ENCODE results near the gene NEIL3.
"Not testable (repeated sequence)": the region's sequence is repeated elsewhere in the genome, so short reads cannot be mapped to it uniquely, and the experiment has no call there.

The NEIL3 gene

GRCh38 chr4:177304094-177304493, 5.6 kb upstream of the NEIL3 start:
- no peak for DNase-seq

GRCh38 chr4:177304864-177305263, 4.8 kb upstream of the NEIL3 start:
- DNase-seq = not testable (repeated sequence)

GRCh38 chr4:177308125-177308524, 1.5 kb upstream of the NEIL3 start:
- no peak for DNase-seq

- no peak for DNase-seq
These were observed 690 bp upstream of the NEIL3 start for GRCh38 chr4:177308847-177309521.

GRCh38 chr4:177311589-177311988, 1.9 kb downstream of the NEIL3 start:
- no peak for DNase-seq

GRCh38 chr4:177313263-177313662, 3.6 kb downstream of the NEIL3 start:
- DNase-seq = no peak

GRCh38 chr4:177315767-177316464, 6.2 kb downstream of the NEIL3 start:
- DNase-seq = no peak

- DNase-seq = no peak
These were observed 11.0 kb downstream of the NEIL3 start for GRCh38 chr4:177320721-177321120.

- DNase-seq = no peak
These were observed 12.0 kb downstream of the NEIL3 start for GRCh38 chr4:177321647-177322046.

GRCh38 chr4:177322266-177322665, 12.6 kb downstream of the NEIL3 start:
- no peak for DNase-seq

GRCh38 chr4:177322881-177323280, 13.2 kb downstream of the NEIL3 start:
- DNase-seq = no peak

- no peak for DNase-seq
These were observed 13.7 kb downstream of the NEIL3 start for GRCh38 chr4:177323416-177323815.

- DNase-seq = no peak
These were observed 22.4 kb downstream of the NEIL3 start for GRCh38 chr4:177332119-177332518.

- no peak for DNase-seq
These were observed 30.1 kb downstream of the NEIL3 start for GRCh38 chr4:177339477-177340374.

- DNase-seq = no peak
These were observed 38.7 kb downstream of the NEIL3 start for GRCh38 chr4:177348348-177348747.

GRCh38 chr4:177349191-177349590, 39.5 kb downstream of the NEIL3 start:
- no peak for DNase-seq

- DNase-seq = no peak
These were observed 42.1 kb downstream of the NEIL3 start for GRCh38 chr4:177351622-177352244.

- DNase-seq = no peak
These were observed 46.5 kb downstream of the NEIL3 start for GRCh38 chr4:177356206-177356605.

GRCh38 chr4:177356921-177357320, 47.2 kb downstream of the NEIL3 start:
- DNase-seq = no peak

GRCh38 chr4:177367336-177367735, 57.7 kb downstream of the NEIL3 start:
- DNase-seq = no peak

GRCh38 chr4:177369372-177369771, 59.7 kb downstream of the NEIL3 start:
- no peak for DNase-seq

GRCh38 chr4:177371461-177371860, 61.8 kb downstream of the NEIL3 start:
- DNase-seq = no peak

GRCh38 chr4:177374966-177375365, 65.3 kb downstream of the NEIL3 start:
- DNase-seq = no peak

All from NCI-H1048 (cell line).